Fibroblast of villous mesenchyme (primary cell): Measurements from ENCODE around the gene CRTC1. TPM values are rescaled to one million over a fixed set of nuclear protein-coding genes. Genes with fewer than 3 reads are reported as not detected.
A peak's percentile ranks its signal among the peaks of the same experiment; 100 is the strongest.

Experiments
- DNase-seq: peaks from one replicate; pipeline ENCODE4 v3.0.0-alpha.2; 2010; ENCODE audit warnings: low read depth
- H3K4me3 ChIP-seq: 2 replicates; pipeline ENCODE4 v1.5.1; 2011; ENCODE audit warnings: low read depth, mild to moderate bottlenecking, low read length
- total RNA-seq: library from RNA; depleted of rRNA; stranded (reverse); fragments of >200 nt; gene quantifications from 2 replicates; pipeline ENCODE4 v1.2.3, GENCODE V29; 2012
- TF ChIP-seq, protein P1 (sequence below): IDR thresholded peaks from 2 replicates; pipeline ENCODE4 v1.5.1; 2012; ENCODE audit warnings: low read depth, mild to moderate bottlenecking, low read length; ENCODE audit not compliant: insufficient read depth

The CRTC1 gene
- total RNA-seq, 1 donor = 2.2 TPM

- TF ChIP-seq, protein P1, sequence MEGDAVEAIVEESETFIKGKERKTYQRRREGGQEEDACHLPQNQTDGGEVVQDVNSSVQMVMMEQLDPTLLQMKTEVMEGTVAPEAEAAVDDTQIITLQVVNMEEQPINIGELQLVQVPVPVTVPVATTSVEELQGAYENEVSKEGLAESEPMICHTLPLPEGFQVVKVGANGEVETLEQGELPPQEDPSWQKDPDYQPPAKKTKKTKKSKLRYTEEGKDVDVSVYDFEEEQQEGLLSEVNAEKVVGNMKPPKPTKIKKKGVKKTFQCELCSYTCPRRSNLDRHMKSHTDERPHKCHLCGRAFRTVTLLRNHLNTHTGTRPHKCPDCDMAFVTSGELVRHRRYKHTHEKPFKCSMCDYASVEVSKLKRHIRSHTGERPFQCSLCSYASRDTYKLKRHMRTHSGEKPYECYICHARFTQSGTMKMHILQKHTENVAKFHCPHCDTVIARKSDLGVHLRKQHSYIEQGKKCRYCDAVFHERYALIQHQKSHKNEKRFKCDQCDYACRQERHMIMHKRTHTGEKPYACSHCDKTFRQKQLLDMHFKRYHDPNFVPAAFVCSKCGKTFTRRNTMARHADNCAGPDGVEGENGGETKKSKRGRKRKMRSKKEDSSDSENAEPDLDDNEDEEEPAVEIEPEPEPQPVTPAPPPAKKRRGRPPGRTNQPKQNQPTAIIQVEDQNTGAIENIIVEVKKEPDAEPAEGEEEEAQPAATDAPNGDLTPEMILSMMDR = no peak
- no peak for DNase-seq
- H3K4me3 ChIP-seq = no peak overlapping the region
Observed at GRCh38 chr19:18789422-18789869, 106.0 kb downstream of the CRTC1 start.

GRCh38 chr19:18789883-18790565 lies 106.5 kb downstream of the CRTC1 start:
- TF ChIP-seq, protein P1 = no peak
- peak; percentile 23 for DNase-seq
- no peak overlapping the region for H3K4me3 ChIP-seq

DNA sequence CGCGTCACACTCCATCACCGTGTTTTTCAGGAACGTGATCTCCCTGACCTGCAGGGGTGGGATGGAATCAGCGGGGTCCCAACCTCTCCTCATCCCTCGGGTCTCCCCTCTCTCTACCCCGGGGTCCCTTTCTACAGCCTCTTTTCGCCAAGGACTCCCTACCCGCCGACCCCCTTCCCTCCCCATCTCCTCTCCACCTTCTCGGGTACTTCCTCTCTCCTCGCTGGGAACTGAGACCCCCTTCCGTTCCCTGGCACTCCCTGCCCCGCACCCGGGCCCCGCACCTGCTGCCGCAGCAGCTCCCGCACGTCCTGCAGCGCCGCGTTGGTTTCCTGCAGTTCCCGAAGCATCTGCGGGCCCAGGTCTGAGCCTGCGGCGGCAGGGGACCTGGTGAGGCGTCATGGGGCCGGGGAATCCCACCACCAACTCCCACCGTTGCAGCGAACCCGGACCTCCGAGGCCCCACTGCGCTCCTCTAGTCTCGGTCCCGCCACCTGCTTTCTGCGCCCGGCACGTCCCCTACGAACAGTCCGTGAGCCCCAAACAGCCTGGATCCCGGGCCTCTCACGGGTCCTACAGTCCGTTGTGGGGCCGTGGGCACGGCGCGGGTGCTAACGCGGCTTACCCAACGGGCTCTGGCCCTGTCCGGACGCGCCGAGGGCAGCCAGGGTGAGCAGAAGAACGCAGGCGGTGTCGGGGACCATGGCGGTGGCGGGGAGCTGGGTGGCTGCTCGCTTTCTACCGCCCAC lies 107.3 kb downstream of the CRTC1 start, which contains the start of gene COMP:
Gene COMP, minus strand, starts transcription at position 740 of the 749 bp plus-strand sequence. Its CDS starts 36 bp downstream, at position 704.
- no peak for DNase-seq
- H3K4me3 ChIP-seq = no peak within 1 kb of the TSS
- TF ChIP-seq, protein P1 = no peak

DNA sequence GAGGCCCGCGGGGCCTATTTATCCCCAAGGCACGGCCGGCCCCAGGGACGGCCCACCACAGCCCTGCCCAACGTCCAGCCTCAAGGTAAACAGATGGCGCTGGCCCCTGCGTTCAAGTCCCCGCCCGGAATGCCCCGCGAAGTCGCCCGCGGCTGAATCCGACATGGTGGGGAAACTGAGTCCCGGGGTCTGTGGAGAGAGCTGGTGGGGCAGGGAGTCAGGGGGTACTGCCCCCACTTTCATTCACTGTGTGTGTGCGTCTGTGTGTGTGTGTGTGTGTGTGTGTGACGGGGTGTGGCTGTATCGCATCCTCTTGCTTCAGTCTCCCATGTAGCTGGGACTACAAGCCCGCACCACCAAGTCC lies 107.8 kb downstream of the CRTC1 start:
- TF ChIP-seq, protein P1 = no peak
- no peak overlapping the region for H3K4me3 ChIP-seq
- no peak for DNase-seq

DNA sequence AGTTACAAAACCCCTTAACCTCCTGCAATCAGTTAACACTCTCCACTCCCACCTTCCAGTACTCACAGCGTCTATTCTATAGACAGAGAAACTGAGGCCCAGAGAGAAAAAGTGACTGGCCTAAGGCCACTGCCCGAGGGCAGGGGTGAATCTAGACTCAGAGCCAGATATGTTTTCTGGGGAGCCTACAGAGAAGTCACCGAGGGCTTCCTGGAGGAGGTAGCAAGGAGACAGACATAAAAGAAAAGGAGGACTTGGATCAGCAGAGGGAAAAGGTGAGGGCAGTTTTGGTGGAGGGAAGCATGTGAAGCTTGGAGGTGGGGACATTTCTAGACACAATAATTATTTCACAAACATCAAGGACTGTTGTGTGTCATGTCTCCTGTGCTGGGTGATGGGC lies 109.2 kb downstream of the CRTC1 start:
- TF ChIP-seq, protein P1 = no peak
- no peak overlapping the region for H3K4me3 ChIP-seq
- DNase-seq = no peak

DNA sequence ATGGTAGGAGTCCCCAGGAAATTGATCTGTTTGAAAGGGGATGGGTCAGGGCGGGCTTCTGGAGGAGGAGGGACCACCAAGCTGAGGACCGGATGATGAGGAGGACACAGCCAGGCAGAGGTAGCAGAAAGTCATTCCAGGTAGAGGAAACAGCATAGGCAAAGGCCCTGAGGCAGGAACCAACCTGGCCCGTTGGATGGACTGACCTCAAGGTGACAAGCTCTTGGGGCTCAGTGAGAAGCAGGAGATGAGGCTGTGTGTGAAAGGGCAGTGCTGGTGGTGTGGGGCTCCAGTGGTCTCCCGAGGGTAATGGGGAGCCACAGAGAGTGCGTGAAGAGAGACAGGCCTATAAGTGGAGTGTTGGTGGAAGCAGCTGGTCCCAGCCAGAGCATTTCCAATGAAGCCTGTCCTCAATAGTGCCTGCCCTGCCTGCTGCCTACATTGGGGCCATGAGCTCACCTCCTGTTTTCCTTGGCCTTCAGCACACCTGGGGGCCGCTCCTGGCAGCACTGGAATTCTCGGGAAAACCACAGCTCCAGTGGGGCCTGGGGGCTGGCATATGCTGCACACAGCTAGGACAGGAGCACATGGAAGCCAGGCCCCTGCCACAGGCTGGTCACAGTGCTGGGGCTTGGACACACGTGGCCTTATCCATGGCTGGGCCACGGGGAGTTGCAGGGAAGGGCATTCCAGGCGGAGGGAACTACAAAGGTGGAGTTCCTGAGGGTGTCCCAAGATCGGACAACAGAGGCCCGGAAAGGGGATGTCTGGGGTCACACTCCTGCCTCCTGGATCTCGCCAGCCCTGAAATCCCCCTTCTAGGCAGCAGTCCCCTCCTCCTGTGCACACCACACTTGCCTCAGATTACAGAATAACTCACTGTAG lies 109.9 kb downstream of the CRTC1 start:
- TF ChIP-seq, protein P1 = no peak
- no peak for DNase-seq

More for the DNA sequence above, 109.9 kb downstream of the CRTC1 start:
- H3K4me3 ChIP-seq = no peak overlapping the region
